Breast epithelium (tissue), 4 donors: ENCODE results near the gene TANGO6. TPM values are rescaled to one million over a fixed set of nuclear protein-coding genes. Genes with fewer than 3 reads are reported as not detected.

ENCODE experiments used
- DNase-seq, 2 donors: peaks; one replicate each; pipeline ENCODE4 v3.0.0-alpha.2; 2019; ENCODE audit warnings: low spot score in 2 of 2
- H3K27ac ChIP-seq, 2 donors: fragments of 200-600 bp; sonication (generic) in 1 of 2; one replicate each; pipeline ENCODE4 v1.5.1; 2016 to 2019; ENCODE audit warnings: mild to moderate bottlenecking in 1 of 2
- H3K27me3 ChIP-seq, 2 donors: fragments of 200-600 bp; sonication (generic) in 1 of 2; one replicate each; pipeline versions ENCODE4 v1.5.1 to v1.6.0; 2017 to 2019; ENCODE audit warnings: control low read depth in 1 of 2, mild to moderate bottlenecking in 1 of 2
- H3K36me3 ChIP-seq: fragments of 200-600 bp; one replicate; pipeline ENCODE4 v1.5.1; 2019
- H3K4me1 ChIP-seq, 2 donors: fragments of 200-600 bp; sonication (generic); one replicate each; pipeline ENCODE4 v1.5.1; 2016 to 2019; ENCODE audit warnings: control low read depth in 1 of 2
- H3K4me3 ChIP-seq, 3 donors: fragments of 200-600 bp; sonication (generic); 1 replicate in 2 of 3; 2 replicates in 1 of 3; pipeline ENCODE4 v1.5.1; 2016 to 2019; ENCODE audit warnings: mild to moderate bottlenecking in 3 of 3, moderate library complexity in 2 of 3
- H3K9me3 ChIP-seq, 2 donors: fragments of 200-600 bp; sonication (generic) in 1 of 2; one replicate each; pipeline ENCODE4 v1.5.1; 2016 to 2019; ENCODE audit warnings: control low read depth in 1 of 2
- CTCF ChIP-seq, 3 donors: fragments of 450-650 bp; IDR thresholded peaks; one replicate each; pipeline ENCODE4 v1.5.1; 2016 to 2017; ENCODE audit warnings: antibody characterized with exemption in 3 of 3, mild to moderate bottlenecking in 3 of 3, moderate library complexity in 3 of 3
- POLR2A ChIP-seq: fragments of 450-650 bp; IDR thresholded peaks from one replicate; pipeline ENCODE4 v1.6.1; 2016; ENCODE audit warnings: antibody characterized with exemption, mild to moderate bottlenecking, moderate library complexity
- POLR2AphosphoS5 ChIP-seq, 3 donors: sonication (generic); formaldehyde crosslinking; IDR thresholded peaks; one replicate each; pipeline ENCODE4 v1.6.1; 2017; ENCODE audit warnings: antibody characterized with exemption in 3 of 3
- intact Hi-C: fragments of 100-400 bp; cut with DNase I; formaldehyde crosslinking; loops from one replicate; pipeline ENCODE4 v1.15.1; 2023; ENCODE audit warnings: low total_unique reads
- total RNA-seq, 3 donors: library from RNA; depleted of rRNA; stranded (reverse); fragments of >200 nt; gene quantifications; one replicate each; pipeline ENCODE4 v1.1.0, GENCODE V29; 2016

TANGO6 gene
- total RNA-seq, 3 donors from 2014 or later, result 13.4 to 26.1 (median 24.6) TPM

- no peak for DNase-seq
- TF ChIP-seq POLR2A, result no peak
- TF ChIP-seq POLR2AphosphoS5 (IDR thresholded peaks at IDR 0.05), result no peak
- TF ChIP-seq CTCF (IDR thresholded peaks at IDR 0.05), result no peak
- Histone ChIP-seq H3K27ac (no peak overlapping the region), H3K4me3 (no peak overlapping the region), H3K4me1 (no peaks in the 10 kb centered on the region), H3K9me3 (no peaks in the 10 kb centered on the region), H3K36me3 (no peaks in the 10 kb centered on the region), H3K27me3 (no peaks in the 10 kb centered on the region)
- intact Hi-C loops, result no loop called here
Observed at GRCh38 chr16:68860978-68861892, 17.9 kb downstream of the TANGO6 start.

GRCh38 chr16:68866933-68867332, 23.6 kb downstream of the TANGO6 start:
- no peak for TF ChIP-seq POLR2AphosphoS5 (IDR thresholded peaks at IDR 0.05)
- no peak for TF ChIP-seq CTCF (IDR thresholded peaks at IDR 0.05)
- no peak for TF ChIP-seq POLR2A
- H3K4me1 ChIP-seq, result no peaks in the 10 kb centered on the region
- no peaks in the 10 kb centered on the region for H3K36me3 ChIP-seq
- DNase-seq, result no peak
- intact Hi-C loops, result no loop called here
- H3K27me3 ChIP-seq, result no peaks in the 10 kb centered on the region
- H3K9me3 ChIP-seq, result no peaks in the 10 kb centered on the region
- H3K4me3 ChIP-seq, result no peak overlapping the region
- no peak overlapping the region for H3K27ac ChIP-seq

DNA sequence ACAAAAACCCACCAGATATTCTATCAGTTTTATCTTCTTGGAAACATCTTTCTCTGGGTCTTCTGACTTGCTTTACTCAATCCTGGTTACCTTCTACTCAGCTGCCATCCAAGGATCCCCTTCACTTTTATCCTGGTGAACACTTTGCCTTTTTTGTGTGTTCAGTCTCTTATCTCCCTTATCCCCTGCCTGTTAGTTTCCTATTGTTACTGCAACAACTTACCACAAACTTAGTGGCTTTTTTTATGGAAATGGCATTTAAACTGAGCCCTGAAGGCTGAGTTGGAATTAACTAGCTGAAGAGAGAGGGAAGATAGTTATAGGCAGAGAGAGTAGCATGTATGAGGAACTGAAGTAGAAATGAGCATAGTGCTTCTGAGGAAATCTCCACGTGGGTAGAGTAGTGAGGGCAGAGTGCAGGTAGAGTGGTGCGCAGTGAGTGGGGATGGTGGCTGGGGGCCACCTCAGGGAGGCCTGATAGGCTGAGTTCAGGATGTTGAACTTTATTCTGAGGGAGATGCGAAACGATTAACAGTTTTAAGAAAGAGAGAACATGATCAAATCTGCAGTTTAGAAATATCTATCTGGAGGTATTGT, 26.3 kb downstream of the TANGO6 start:
- intact Hi-C loops, result no loop called here
- Histone ChIP-seq H3K27ac (no peak overlapping the region), H3K27me3 (no peaks in the 10 kb centered on the region), H3K4me3 (no peak overlapping the region), H3K36me3 (no peaks in the 10 kb centered on the region), H3K9me3 (no peaks in the 10 kb centered on the region), H3K4me1 (no peaks in the 10 kb centered on the region)
- DNase-seq, result no peak
- no peak for TF ChIP-seq CTCF (IDR thresholded peaks at IDR 0.05)

DNA sequence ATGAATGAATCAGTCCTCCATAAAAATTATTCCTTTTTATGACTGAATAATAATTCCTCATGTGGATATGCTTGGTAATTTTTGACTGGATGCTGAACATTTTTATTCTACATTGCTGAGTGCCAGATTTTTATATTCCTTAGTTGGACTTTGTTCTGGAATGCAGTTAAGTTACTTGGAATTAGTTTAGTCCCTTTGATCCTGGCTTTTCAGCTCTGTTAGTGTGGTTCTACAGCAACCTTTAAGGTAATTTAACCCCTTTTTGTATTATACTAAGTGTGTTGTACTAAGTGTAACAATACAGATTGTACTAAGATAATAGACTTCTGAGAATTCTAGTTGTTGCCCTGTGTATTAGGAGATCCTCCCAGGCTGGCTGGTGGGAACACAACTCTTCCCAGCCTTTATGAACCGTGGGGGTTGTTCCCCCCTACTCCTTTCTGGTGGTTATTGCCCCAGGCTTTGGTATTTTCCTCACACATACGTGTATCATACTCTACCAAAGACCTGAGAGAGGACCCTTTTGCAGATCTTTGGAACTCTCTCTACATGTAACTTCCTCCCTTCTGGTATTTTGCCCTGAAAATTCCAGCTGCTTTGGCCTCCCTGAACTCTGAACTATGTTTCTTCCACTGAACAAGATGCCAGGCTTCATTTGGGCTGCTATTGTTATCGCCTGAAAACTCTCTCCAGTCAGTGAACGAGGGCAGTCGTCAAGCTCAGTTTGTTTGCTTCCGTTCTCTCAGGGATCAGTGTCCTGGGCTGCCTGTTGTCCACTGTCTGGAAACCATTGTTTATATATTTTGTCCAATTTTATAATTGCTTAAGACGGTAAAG, 30.5 kb downstream of the TANGO6 start:
- intact Hi-C loops, result no loop called here
- Histone ChIP-seq H3K9me3 (no peaks in the 10 kb centered on the region), H3K4me3 (no peak overlapping the region), H3K27ac (no peak overlapping the region), H3K36me3 (no peaks in the 10 kb centered on the region), H3K27me3 (no peaks in the 10 kb centered on the region), H3K4me1 (no peaks in the 10 kb centered on the region)
- no peak for TF ChIP-seq POLR2A
- no peak for TF ChIP-seq POLR2AphosphoS5 (IDR thresholded peaks at IDR 0.05)
- TF ChIP-seq CTCF (IDR thresholded peaks at IDR 0.05), result no peak
- DNase-seq, result no peak
